Stimulated activated CD4-positive, alpha-beta T cell treated with anti-CD3 and anti-CD28 coated beads, Interleukin-15, amount 100 ng/mL, for 1 hour (primary cell): Measurements from ENCODE around the gene GOLT1A.

Source experiments
- DNase-seq, 2 donors: peaks; one replicate each; pipeline ENCODE4 v3.0.0-alpha.2; 2020; ENCODE audit warnings: low read depth in 1 of 2, low spot score in 1 of 2

GOLT1A gene

GRCh38 chr1:204192589-204193352, 21.0 kb downstream of the GOLT1A start:
- no peak for DNase-seq

- no peak for DNase-seq
Measured at GRCh38 chr1:204192046-204192445, 21.7 kb downstream of the GOLT1A start.

GRCh38 chr1:204191456-204191855, 22.3 kb downstream of the GOLT1A start:
- DNase-seq: no peak

- DNase-seq: no peak
Measured at GRCh38 chr1:204190212-204191211, 23.3 kb downstream of the GOLT1A start.

GRCh38 chr1:204188959-204189639, 24.7 kb downstream of the GOLT1A start:
- no peak for DNase-seq

- DNase-seq: no peak
Measured at GRCh38 chr1:204186597-204186996, 27.2 kb downstream of the GOLT1A start.

GRCh38 chr1:204181116-204181515, 32.7 kb downstream of the GOLT1A start:
- DNase-seq: no peak

GRCh38 chr1:204180133-204180532, 33.7 kb downstream of the GOLT1A start:
- no peak for DNase-seq

GRCh38 chr1:204178487-204179281, 35.1 kb downstream of the GOLT1A start:
- DNase-seq: no peak

GRCh38 chr1:204177133-204177532, 36.7 kb downstream of the GOLT1A start:
- no peak for DNase-seq

- DNase-seq: no peak
Measured at GRCh38 chr1:204176049-204176448, 37.7 kb downstream of the GOLT1A start.

- DNase-seq: no peak
Measured at GRCh38 chr1:204174958-204175357, 38.8 kb downstream of the GOLT1A start.

- no peak for DNase-seq
Measured at GRCh38 chr1:204172404-204173029, 41.3 kb downstream of the GOLT1A start.

GRCh38 chr1:204171751-204172178, 42.0 kb downstream of the GOLT1A start:
- DNase-seq: no peak

GRCh38 chr1:204170494-204171155, 43.2 kb downstream of the GOLT1A start:
- no peak for DNase-seq

GRCh38 chr1:204169858-204170257, 43.9 kb downstream of the GOLT1A start:
- no peak for DNase-seq

- no peak for DNase-seq
Measured at GRCh38 chr1:204167730-204168129, 46.1 kb downstream of the GOLT1A start.

GRCh38 chr1:204166219-204166618, 47.6 kb downstream of the GOLT1A start, which contains the start of gene REN:
TSS of gene REN (minus strand) at chr1:204166337. CDS start at chr1:204166293, 44 bp downstream.
- DNase-seq: no peak

GRCh38 chr1:204162494-204163074, 51.2 kb downstream of the GOLT1A start:
- peak; percentile 56 to 75 for DNase-seq
